Measurements from ENCODE around the gene SPRR5. TPM values are rescaled to one million over a fixed set of nuclear protein-coding genes. Genes with fewer than 3 reads are reported as not detected.

SPRR5 gene
- total RNA-seq, 5 donors from 2014 or later (not counting 1 experiment from before 2014, with no cell fraction given), result not detected

- H3K36me3 ChIP-seq (ENCODE audit: control insufficient read depth in 2 of 2, extremely low read depth in 1 of 2, insufficient read depth in 1 of 2, low read length in 1 of 2), result no peaks in the 10 kb centered on the region
- no CpG with 5 or more reads among the region's 1 CpG for WGBS (ENCODE audit: insufficient coverage)
- Mint-ChIP-seq H3K27me3 (peaks cover 30 to 31% of the 10 kb centered on the region in 2 donors), H3K36me3 (no peaks in the 10 kb centered on the region), H3K9me3 (no peaks in the 10 kb centered on the region), H3K27ac (no peak overlapping the region), H3K4me3 (no peak overlapping the region), H3K4me1 (no peaks in the 10 kb centered on the region)
- peaks cover 0 to 7% of the 10 kb centered on the region in 2 experiments for H3K27me3 ChIP-seq (replicated peaks in 1 of 2; ENCODE audit: control insufficient read depth in 2 of 2, extremely low read depth in 1 of 2, insufficient read depth in 2 of 2, low read length in 1 of 2)
- DNase-seq (no peak), ATAC-seq (replicated peaks in 1 of 4) (no peak)
- ChIA-PET CTCF (no interaction called here), POLR2A (no interaction called here)
- H3K4me1 ChIP-seq (ENCODE audit: control insufficient read depth in 1 of 2, extremely low read depth in 1 of 2, insufficient read depth in 2 of 2, low read length in 2 of 2), result no peaks in the 10 kb centered on the region
- no peaks in the 10 kb centered on the region for H3K9me3 ChIP-seq
- H3K27ac ChIP-seq (ENCODE audit: low read length), result no peak overlapping the region
- no peak overlapping the region for H3K4me3 ChIP-seq (ENCODE audit: control insufficient read depth in 1 of 2, extremely low read depth in 1 of 2, low read length in 1 of 2)
These were observed 29.7 kb downstream of the SPRR5 start for GRCh38 chr1:152976688-152977087.

GRCh38 chr1:152977614-152978013, 30.6 kb downstream of the SPRR5 start:
- Histone ChIP-seq H3K4me1 (ENCODE audit: control insufficient read depth in 1 of 2, extremely low read depth in 1 of 2, insufficient read depth in 2 of 2, low read length in 2 of 2) (no peaks in the 10 kb centered on the region), H3K4me3 (ENCODE audit: control insufficient read depth in 1 of 2, extremely low read depth in 1 of 2, low read length in 1 of 2) (no peak overlapping the region), H3K36me3 (ENCODE audit: control insufficient read depth in 2 of 2, extremely low read depth in 1 of 2, insufficient read depth in 1 of 2, low read length in 1 of 2) (no peaks in the 10 kb centered on the region), H3K27me3 (replicated peaks in 1 of 2; ENCODE audit: control insufficient read depth in 2 of 2, extremely low read depth in 1 of 2, insufficient read depth in 2 of 2, low read length in 1 of 2) (peaks cover 0 to 2% of the 10 kb centered on the region in 2 experiments), H3K27ac (ENCODE audit: low read length) (no peak overlapping the region), H3K9me3 (no peaks in the 10 kb centered on the region)
- CTCF ChIA-PET, result no interaction called here
- peaks cover 27 to 35% of the 10 kb centered on the region in 2 donors for H3K27me3 Mint-ChIP-seq
- H3K27ac Mint-ChIP-seq, result no peak overlapping the region
- no peak for DNase-seq
- ATAC-seq (replicated peaks in 1 of 4), result no peak
- H3K4me1 Mint-ChIP-seq, result no peaks in the 10 kb centered on the region
- no peak overlapping the region for H3K4me3 Mint-ChIP-seq
- H3K36me3 Mint-ChIP-seq, result no peaks in the 10 kb centered on the region
- POLR2A ChIA-PET, result no interaction called here
- H3K9me3 Mint-ChIP-seq, result no peaks in the 10 kb centered on the region

- 67% methylated on average over 1 of the region's 1 CpG for whole genome bisulfite sequencing (ENCODE audit: insufficient coverage)
- Mint-ChIP-seq H3K4me1 (no peaks in the 10 kb centered on the region), H3K4me3 (no peak overlapping the region), H3K27me3 (peaks cover 29 to 50% of the 10 kb centered on the region in 2 donors), H3K27ac (no peak overlapping the region), H3K9me3 (no peaks in the 10 kb centered on the region), H3K36me3 (no peaks in the 10 kb centered on the region)
- Histone ChIP-seq H3K36me3 (ENCODE audit: control insufficient read depth in 2 of 2, extremely low read depth in 1 of 2, insufficient read depth in 1 of 2, low read length in 1 of 2) (no peaks in the 10 kb centered on the region), H3K27ac (ENCODE audit: low read length) (no peak overlapping the region), H3K27me3 (replicated peaks in 1 of 2; ENCODE audit: control insufficient read depth in 2 of 2, extremely low read depth in 1 of 2, insufficient read depth in 2 of 2, low read length in 1 of 2) (peaks cover 0 to 18% of the 10 kb centered on the region in 2 experiments), H3K4me1 (ENCODE audit: control insufficient read depth in 1 of 2, extremely low read depth in 1 of 2, insufficient read depth in 2 of 2, low read length in 2 of 2) (no peaks in the 10 kb centered on the region), H3K4me3 (ENCODE audit: control insufficient read depth in 1 of 2, extremely low read depth in 1 of 2, low read length in 1 of 2) (no peak overlapping the region), H3K9me3 (no peaks in the 10 kb centered on the region)
- ATAC-seq (replicated peaks in 1 of 4) (no peak), DNase-seq (no peak)
- CTCF ChIA-PET, result no interaction called here
- POLR2A ChIA-PET, result no interaction called here
These were observed 33.7 kb downstream of the SPRR5 start for GRCh38 chr1:152980676-152981075.

- no peak for DNase-seq
These were observed 34.3 kb downstream of the SPRR5 start for GRCh38 chr1:152981146-152981871.

GRCh38 chr1:152982076-152982475, 35.1 kb downstream of the SPRR5 start:
- peaks cover 0 to 5% (median 0%) of the 10 kb centered on the region in 3 donors for H3K9me3 Mint-ChIP-seq
- H3K4me3 Mint-ChIP-seq, result no peak overlapping the region
- ATAC-seq (replicated peaks in 1 of 4), result no peak

More at GRCh38 chr1:152981146-152981871, 34.3 kb downstream of the SPRR5 start:
- no peaks in the 10 kb centered on the region for H3K36me3 ChIP-seq (ENCODE audit: control insufficient read depth in 2 of 2, extremely low read depth in 1 of 2, insufficient read depth in 1 of 2, low read length in 1 of 2)
- Mint-ChIP-seq H3K9me3 (peaks cover 0 to 3% (median 0%) of the 10 kb centered on the region in 3 donors), H3K4me1 (no peaks in the 10 kb centered on the region), H3K36me3 (no peaks in the 10 kb centered on the region), H3K27ac (no peak overlapping the region), H3K4me3 (no peak overlapping the region), H3K27me3 (peaks cover 27 to 56% of the 10 kb centered on the region in 2 donors)
- H3K27me3 ChIP-seq (replicated peaks in 1 of 2; ENCODE audit: control insufficient read depth in 2 of 2, extremely low read depth in 1 of 2, insufficient read depth in 2 of 2, low read length in 1 of 2), result peaks cover 0 to 20% of the 10 kb centered on the region in 2 experiments
- WGBS (ENCODE audit: insufficient coverage), result 65% methylated on average over 2 of the region's 6 CpGs
- no peaks in the 10 kb centered on the region for H3K4me1 ChIP-seq (ENCODE audit: control insufficient read depth in 1 of 2, extremely low read depth in 1 of 2, insufficient read depth in 2 of 2, low read length in 2 of 2)
- no peak for ATAC-seq (replicated peaks in 1 of 4)
- POLR2A ChIA-PET, result no interaction called here
- CTCF ChIA-PET, result no interaction called here
- no peaks in the 10 kb centered on the region for H3K9me3 ChIP-seq
- H3K4me3 ChIP-seq (ENCODE audit: control insufficient read depth in 1 of 2, extremely low read depth in 1 of 2, low read length in 1 of 2), result no peak overlapping the region
- no peak overlapping the region for H3K27ac ChIP-seq (ENCODE audit: low read length)

GRCh38 chr1:152983234-152983633, 36.2 kb downstream of the SPRR5 start:
- no peaks in the 10 kb centered on the region for H3K36me3 ChIP-seq (ENCODE audit: control insufficient read depth in 2 of 2, extremely low read depth in 1 of 2, insufficient read depth in 1 of 2, low read length in 1 of 2)
- ATAC-seq (replicated peaks in 1 of 4) (no peak), DNase-seq (no peak)
- no peaks in the 10 kb centered on the region for H3K4me1 ChIP-seq (ENCODE audit: control insufficient read depth in 1 of 2, extremely low read depth in 1 of 2, insufficient read depth in 2 of 2, low read length in 2 of 2)
- Mint-ChIP-seq H3K36me3 (no peaks in the 10 kb centered on the region), H3K27ac (no peak overlapping the region), H3K9me3 (peaks cover 0 to 5% (median 2%) of the 10 kb centered on the region in 3 donors), H3K4me1 (no peaks in the 10 kb centered on the region), H3K27me3 (peaks cover 33 to 55% of the 10 kb centered on the region in 2 donors), H3K4me3 (no peak overlapping the region)
- ChIA-PET POLR2A (no interaction called here), CTCF (no interaction called here)
- H3K9me3 ChIP-seq, result no peaks in the 10 kb centered on the region
- no peak overlapping the region for H3K4me3 ChIP-seq (ENCODE audit: control insufficient read depth in 1 of 2, extremely low read depth in 1 of 2, low read length in 1 of 2)
- H3K27ac ChIP-seq (ENCODE audit: low read length), result no peak overlapping the region
- peaks cover 0 to 20% of the 10 kb centered on the region in 2 experiments for H3K27me3 ChIP-seq (replicated peaks in 1 of 2; ENCODE audit: control insufficient read depth in 2 of 2, extremely low read depth in 1 of 2, insufficient read depth in 2 of 2, low read length in 1 of 2)

More at GRCh38 chr1:152982076-152982475, 35.1 kb downstream of the SPRR5 start:
- no peak overlapping the region for H3K4me3 ChIP-seq (ENCODE audit: control insufficient read depth in 1 of 2, extremely low read depth in 1 of 2, low read length in 1 of 2)
- H3K27me3 ChIP-seq (replicated peaks in 1 of 2; ENCODE audit: control insufficient read depth in 2 of 2, extremely low read depth in 1 of 2, insufficient read depth in 2 of 2, low read length in 1 of 2), result peaks cover 0 to 20% of the 10 kb centered on the region in 2 experiments
- CTCF ChIA-PET, result no interaction called here
- WGBS (ENCODE audit: insufficient coverage), result 78% methylated on average over 3 of the region's 4 CpGs
- H3K27ac ChIP-seq (ENCODE audit: low read length), result no peak overlapping the region
- no peak for DNase-seq
- Mint-ChIP-seq H3K27me3 (peaks cover 29 to 59% of the 10 kb centered on the region in 2 donors), H3K4me1 (no peaks in the 10 kb centered on the region), H3K27ac (no peak overlapping the region), H3K36me3 (no peaks in the 10 kb centered on the region)
- H3K36me3 ChIP-seq (ENCODE audit: control insufficient read depth in 2 of 2, extremely low read depth in 1 of 2, insufficient read depth in 1 of 2, low read length in 1 of 2), result no peaks in the 10 kb centered on the region
- no peaks in the 10 kb centered on the region for H3K4me1 ChIP-seq (ENCODE audit: control insufficient read depth in 1 of 2, extremely low read depth in 1 of 2, insufficient read depth in 2 of 2, low read length in 2 of 2)
- POLR2A ChIA-PET, result no interaction called here
- H3K9me3 ChIP-seq, result no peaks in the 10 kb centered on the region
